Measurements from ENCODE around the gene ZNF658. TPM values are rescaled to one million over a fixed set of nuclear protein-coding genes. Genes with fewer than 3 reads are reported as not detected.
"Not testable (repeated sequence)": the region's sequence is repeated elsewhere in the genome, so short reads cannot be mapped to it uniquely, and the experiment has no call there.

ZNF658 gene
- total RNA-seq (2021; ENCODE audit: unreplicated experiment) (3.6 TPM), Bru-seq, nascent RNA (percentile 54 among the genes with signal in this experiment), BruChase-seq, experiment 1, labeled RNA remaining after a 2-hour chase (percentile 47 among the genes with signal in this experiment), BruChase-seq, experiment 2, labeled RNA remaining after a 6-hour chase (percentile 37 among the genes with signal in this experiment)
- 3.0 TPM for polyA plus RNA-seq (2012; ENCODE audit: insufficient read length)
- long read RNA-seq, full-length matches to known transcripts = 2 of 2 reads
- long read RNA-seq, partial matches to known transcripts = 0 of 2 reads
- long read RNA-seq, other reads (novel, unspliced or antisense) = 0 of 2 reads

DNA sequence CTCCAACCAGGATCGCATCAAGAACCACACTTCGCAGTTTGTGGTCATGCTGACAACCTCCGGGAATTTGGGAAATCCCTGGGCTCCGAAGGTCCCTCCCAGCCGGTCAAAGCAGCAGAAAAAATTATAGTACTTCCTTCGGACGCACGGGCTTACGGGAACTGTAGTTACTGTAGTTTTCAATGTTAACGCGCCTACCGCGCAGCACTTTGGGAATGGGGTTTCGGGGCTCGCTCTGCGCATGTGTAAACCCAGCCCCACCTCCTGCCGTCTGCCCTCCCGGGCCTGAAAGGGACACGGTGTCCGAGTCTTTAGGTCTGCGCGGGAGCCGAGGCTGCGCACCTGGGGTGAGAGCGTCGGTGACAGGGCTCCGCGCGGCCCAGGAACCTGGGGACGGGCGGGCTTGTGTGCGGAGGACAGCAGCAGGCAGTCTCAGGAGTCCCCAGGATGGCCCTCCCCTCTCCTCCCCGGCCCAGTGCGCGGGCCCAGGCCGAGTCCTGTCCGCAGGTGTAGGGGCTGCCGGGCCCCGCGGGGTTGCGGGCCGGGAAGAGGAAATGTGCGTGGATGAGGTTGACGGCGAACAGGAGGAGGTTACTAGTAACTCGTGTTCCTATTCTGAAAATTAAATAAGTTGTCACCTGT is at the start of gene ZNF658:
ZNF658 (plus strand) TSS at position 236 of the 642 bp plus-strand sequence. CDS start 2,837 bp downstream, outside the sequence.
- H3K27me3 ChIP-seq (ENCODE audit: control insufficient read depth, insufficient read depth, low read length); intact Hi-C loops (cut with micrococcal nuclease; ENCODE audit: unreplicated experiment); in situ Hi-C loops (cut with HindIII; ENCODE audit: low pct_unique_long_range_greater_than_20kb, low sequenced_read_pairs); H3K36me3 ChIP-seq (ENCODE audit: control insufficient read depth, insufficient read depth, low read length); POLR2A ChIA-PET; H3K9me3 ChIP-seq (ENCODE audit: control insufficient read depth, insufficient read depth, low read depth, low read length); BruUV-seq (replicated peaks); CTCF ChIA-PET; H3K4me1 ChIP-seq (ENCODE audit: control insufficient read depth, insufficient read depth, low read length); H3K27ac ChIP-seq (ENCODE audit: low read length): not testable (repeated sequence)
- H3K4me3 ChIP-seq (ENCODE audit: low read depth in 2 of 2, low read length in 2 of 2) = peak within 1 kb of the TSS; percentile 42 to 49
- DNase-seq (ENCODE audit: low read depth, low spot score) (peak; percentile 55), ATAC-seq (peak; percentile 99)

GRCh38 chr9:66861732-66862131 is 38.8 kb upstream of the ZNF658 start:
- H3K27ac ChIP-seq (ENCODE audit: low read length); H3K9me3 ChIP-seq (ENCODE audit: control insufficient read depth, insufficient read depth, low read depth, low read length); H3K4me1 ChIP-seq (ENCODE audit: control insufficient read depth, insufficient read depth, low read length); intact Hi-C loops (cut with micrococcal nuclease; ENCODE audit: unreplicated experiment); POLR2A ChIA-PET; DNase-seq (ENCODE audit: low read depth, low spot score); ATAC-seq; BruUV-seq (replicated peaks); in situ Hi-C loops (cut with HindIII; ENCODE audit: low pct_unique_long_range_greater_than_20kb, low sequenced_read_pairs); H3K36me3 ChIP-seq (ENCODE audit: control insufficient read depth, insufficient read depth, low read length); H3K27me3 ChIP-seq (ENCODE audit: control insufficient read depth, insufficient read depth, low read length); H3K4me3 ChIP-seq (ENCODE audit: low read depth in 2 of 2, low read length in 2 of 2); CTCF ChIA-PET: not testable (repeated sequence)

DNA sequence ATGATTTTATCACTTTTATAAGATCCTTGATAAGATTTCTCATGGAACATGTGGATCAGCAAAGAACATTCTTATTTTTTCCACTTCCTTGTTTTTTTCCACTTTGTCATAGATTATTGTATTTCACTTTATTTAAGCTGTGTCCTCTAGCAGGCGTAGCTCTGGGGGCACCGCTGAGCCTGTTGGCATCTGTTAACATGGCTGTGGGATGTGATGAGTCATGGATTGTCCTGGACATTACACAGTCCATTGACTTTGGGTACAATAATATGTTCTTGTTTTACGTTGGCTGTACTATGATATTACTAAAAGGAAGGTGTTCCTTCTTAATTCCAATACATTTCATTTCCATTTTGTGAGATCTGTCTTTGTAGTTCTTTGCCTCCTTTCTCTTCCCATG is 31.9 kb upstream of the ZNF658 start:
- H3K27ac ChIP-seq (ENCODE audit: low read length); H3K27me3 ChIP-seq (ENCODE audit: control insufficient read depth, insufficient read depth, low read length); H3K4me3 ChIP-seq (ENCODE audit: low read depth in 2 of 2, low read length in 2 of 2); BruUV-seq (replicated peaks); H3K36me3 ChIP-seq (ENCODE audit: control insufficient read depth, insufficient read depth, low read length); POLR2A ChIA-PET; intact Hi-C loops (cut with micrococcal nuclease; ENCODE audit: unreplicated experiment); CTCF ChIA-PET; ATAC-seq; DNase-seq (ENCODE audit: low read depth, low spot score); in situ Hi-C loops (cut with HindIII; ENCODE audit: low pct_unique_long_range_greater_than_20kb, low sequenced_read_pairs); H3K9me3 ChIP-seq (ENCODE audit: control insufficient read depth, insufficient read depth, low read depth, low read length); H3K4me1 ChIP-seq (ENCODE audit: control insufficient read depth, insufficient read depth, low read length): not testable (repeated sequence)

GRCh38 chr9:66880605-66881004 is 19.9 kb upstream of the ZNF658 start:
- CTCF ChIA-PET; intact Hi-C loops (cut with micrococcal nuclease; ENCODE audit: unreplicated experiment); in situ Hi-C loops (cut with HindIII; ENCODE audit: low pct_unique_long_range_greater_than_20kb, low sequenced_read_pairs); H3K4me1 ChIP-seq (ENCODE audit: control insufficient read depth, insufficient read depth, low read length); BruUV-seq (replicated peaks); H3K27ac ChIP-seq (ENCODE audit: low read length); H3K27me3 ChIP-seq (ENCODE audit: control insufficient read depth, insufficient read depth, low read length); H3K4me3 ChIP-seq (ENCODE audit: low read depth in 2 of 2, low read length in 2 of 2); ATAC-seq; H3K36me3 ChIP-seq (ENCODE audit: control insufficient read depth, insufficient read depth, low read length); DNase-seq (ENCODE audit: low read depth, low spot score); H3K9me3 ChIP-seq (ENCODE audit: control insufficient read depth, insufficient read depth, low read depth, low read length); POLR2A ChIA-PET: not testable (repeated sequence)

- intact Hi-C loops (cut with micrococcal nuclease; ENCODE audit: unreplicated experiment); DNase-seq (ENCODE audit: low read depth, low spot score); H3K4me3 ChIP-seq (ENCODE audit: low read depth in 2 of 2, low read length in 2 of 2); BruUV-seq (replicated peaks); CTCF ChIA-PET; H3K36me3 ChIP-seq (ENCODE audit: control insufficient read depth, insufficient read depth, low read length); H3K27me3 ChIP-seq (ENCODE audit: control insufficient read depth, insufficient read depth, low read length); H3K9me3 ChIP-seq (ENCODE audit: control insufficient read depth, insufficient read depth, low read depth, low read length); H3K4me1 ChIP-seq (ENCODE audit: control insufficient read depth, insufficient read depth, low read length); in situ Hi-C loops (cut with HindIII; ENCODE audit: low pct_unique_long_range_greater_than_20kb, low sequenced_read_pairs); ATAC-seq; POLR2A ChIA-PET; H3K27ac ChIP-seq (ENCODE audit: low read length): not testable (repeated sequence)
These were observed 18.7 kb upstream of the ZNF658 start for GRCh38 chr9:66881847-66882246.

GRCh38 chr9:66890334-66890733 is 10.2 kb upstream of the ZNF658 start:
- H3K9me3 ChIP-seq (ENCODE audit: control insufficient read depth, insufficient read depth, low read depth, low read length); H3K27me3 ChIP-seq (ENCODE audit: control insufficient read depth, insufficient read depth, low read length); in situ Hi-C loops (cut with HindIII; ENCODE audit: low pct_unique_long_range_greater_than_20kb, low sequenced_read_pairs); POLR2A ChIA-PET; DNase-seq (ENCODE audit: low read depth, low spot score); H3K36me3 ChIP-seq (ENCODE audit: control insufficient read depth, insufficient read depth, low read length); CTCF ChIA-PET; BruUV-seq (replicated peaks); ATAC-seq; H3K4me1 ChIP-seq (ENCODE audit: control insufficient read depth, insufficient read depth, low read length); intact Hi-C loops (cut with micrococcal nuclease; ENCODE audit: unreplicated experiment); H3K4me3 ChIP-seq (ENCODE audit: low read depth in 2 of 2, low read length in 2 of 2); H3K27ac ChIP-seq (ENCODE audit: low read length): not testable (repeated sequence)

DNA sequence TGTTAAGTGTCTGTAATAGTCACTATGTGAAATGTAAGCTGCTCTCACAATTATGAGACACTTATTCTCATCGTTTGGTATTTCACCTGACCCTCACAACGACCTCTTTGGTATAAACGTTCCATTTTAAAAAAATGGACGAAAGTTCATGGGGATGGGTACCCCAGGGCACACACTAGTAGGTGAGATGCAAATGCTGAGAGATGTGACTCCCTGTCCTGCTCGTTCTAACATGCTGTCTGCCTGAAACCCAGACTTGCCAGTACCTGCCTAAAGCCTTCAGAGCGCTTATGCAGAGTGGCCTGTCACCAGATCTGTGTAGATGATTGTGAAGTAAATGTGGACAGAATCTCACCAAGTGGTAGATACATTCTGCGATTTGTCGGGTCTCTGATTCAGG is 616 bp downstream of the ZNF658 start:
- in situ Hi-C loops (cut with HindIII; ENCODE audit: low pct_unique_long_range_greater_than_20kb, low sequenced_read_pairs); DNase-seq (ENCODE audit: low read depth, low spot score); H3K4me1 ChIP-seq (ENCODE audit: control insufficient read depth, insufficient read depth, low read length); H3K9me3 ChIP-seq (ENCODE audit: control insufficient read depth, insufficient read depth, low read depth, low read length); intact Hi-C loops (cut with micrococcal nuclease; ENCODE audit: unreplicated experiment); POLR2A ChIA-PET; H3K36me3 ChIP-seq (ENCODE audit: control insufficient read depth, insufficient read depth, low read length); H3K27me3 ChIP-seq (ENCODE audit: control insufficient read depth, insufficient read depth, low read length); CTCF ChIA-PET; H3K27ac ChIP-seq (ENCODE audit: low read length): not testable (repeated sequence)
- peak; percentile 6; the same call in 1 of the 2 replicates for ATAC-seq
- TSS peak; percentile 80 for BruUV-seq (replicated peaks)
- peak overlapping the region; percentile 42 to 49 for H3K4me3 ChIP-seq (ENCODE audit: low read depth in 2 of 2, low read length in 2 of 2)

All from Panc1 (cell line).